ENCODE results near the gene MSL1. TPM values are rescaled to one million over a fixed set of nuclear protein-coding genes. Genes with fewer than 3 reads are reported as not detected.

MSL1 gene
- total and polyA plus RNA-seq, 2 of the 13 experiments (the other 11 are each of a cell fraction or from before 2014, with no cell fraction given), result 63.8 to 88.5 TPM

- no peak for TF ChIP-seq ARID3A (IDR thresholded peaks at IDR 0.05; ENCODE audit: low read depth, low read length)
- TF ChIP-seq ZNF879 (CRISPR knock-in tag; IDR thresholded peaks at IDR 0.05), result peak; percentile 12; the same call in 1 of the 2 replicates
- TF ChIP-seq ZNF724P (CRISPR knock-in tag; IDR thresholded peaks at IDR 0.05; ENCODE audit: borderline replicate concordance), result peak; percentile 96; the same call in 1 of the 2 replicates
- no peak for TF ChIP-seq KLF15 (CRISPR knock-in tag; IDR thresholded peaks at IDR 0.05; ENCODE audit: borderline replicate concordance)
- 0 out of 2 replicates have a peak, but pooled peaks have one; percentile 23 for TF ChIP-seq NFAT5 (CRISPR knock-in tag; IDR thresholded peaks at IDR 0.05)
- TF ChIP-seq THRA (CRISPR knock-in tag; IDR thresholded peaks at IDR 0.05; ENCODE audit: borderline replicate concordance), result peak; percentile 91
- peak; percentile 29; the same call in 1 of the 2 replicates for TF ChIP-seq CTCF (CRISPR knock-in tag; IDR thresholded peaks at IDR 0.05)
- TF ChIP-seq ZC3H13 (CRISPR knock-in tag; IDR thresholded peaks at IDR 0.05), result peak; percentile 60; the same call in 1 of the 2 replicates
- peak; percentile 97 for TF ChIP-seq ZNF333 (CRISPR knock-in tag; IDR thresholded peaks at IDR 0.05; ENCODE audit: borderline replicate concordance)
- TF ChIP-seq ZBTB43 (CRISPR knock-in tag; conservative IDR thresholded peaks at IDR 0.05), result peak; percentile 94
- TF ChIP-seq ZNF775 (CRISPR knock-in tag; IDR thresholded peaks at IDR 0.05; ENCODE audit: borderline replicate concordance), result 0 out of 2 replicates have a peak, but pooled peaks have one; percentile 37
- no peak for TF ChIP-seq TCF12 (IDR thresholded peaks at IDR 0.05)
- TF ChIP-seq TCF12 (CRISPR knock-in tag; IDR thresholded peaks at IDR 0.05), result peak; percentile 81; the same call in 1 of the 2 replicates
- no peak; the same call in 1 of the 2 replicates for TF ChIP-seq HOXA5 (CRISPR knock-in tag; IDR thresholded peaks at IDR 0.05)
- no peak for TF ChIP-seq HOXA9 (CRISPR knock-in tag; IDR thresholded peaks at IDR 0.05; ENCODE audit: borderline replicate concordance)
- peak; percentile 62 for TF ChIP-seq CEBPG (CRISPR knock-in tag; IDR thresholded peaks at IDR 0.05)
Measured at GRCh38 chr17:40097931-40098845, 23.6 kb upstream of the MSL1 start (continued).
